HepG2 (cell line): Measurements from ENCODE around the gene NME2. TPM values are rescaled to one million over a fixed set of nuclear protein-coding genes. Genes with fewer than 3 reads are reported as not detected.
A peak's percentile ranks its signal among the peaks of the same experiment; 100 is the strongest.

Source experiments
- ARNT2 ChIP-seq: sonication (generic); formaldehyde crosslinking; IDR thresholded peaks from 2 replicates; pipeline ENCODE4 v1.8.0; 2022; ENCODE audit warnings: mild to moderate bottlenecking, low read depth, missing genetic modification reagents, moderate library complexity
- CBFB ChIP-seq: sonication (generic); formaldehyde crosslinking; IDR thresholded peaks from 2 replicates; pipeline ENCODE4 v1.4.0; 2020; ENCODE audit warnings: missing genetic modification reagents
- CBX2 ChIP-seq, 2 experiments: fragments of 200-600 bp in 1 of 2; sonication (generic); formaldehyde crosslinking in 1 of 2; IDR thresholded peaks; 2 replicates each; pipeline versions ENCODE4 v1.7.0 to v1.8.1; 2018 to 2022; ENCODE audit warnings: low read depth in 2 of 2, low read length in 1 of 2, mild to moderate bottlenecking in 1 of 2, missing genetic modification reagents in 1 of 2
- HHEX ChIP-seq: IDR thresholded peaks from 2 replicates; pipeline ENCODE4 v1.6.1; 2016; ENCODE audit warnings: control low read depth
- NFYC ChIP-seq: IDR thresholded peaks from 2 replicates; pipeline ENCODE4 v1.6.1; 2016; ENCODE audit warnings: missing genetic modification reagents, missing compliant biosample characterization
- POLR2G ChIP-seq: fragments of 200-400 bp; formaldehyde crosslinking; IDR thresholded peaks from 2 replicates; pipeline ENCODE4 v1.6.1; 2018; ENCODE audit warnings: mild to moderate bottlenecking, low read depth, low read length, moderate library complexity
- ZNF274 ChIP-seq: sonication (generic); formaldehyde crosslinking; IDR thresholded peaks from 2 replicates; pipeline ENCODE4 v1.5.1; 2020; ENCODE audit warnings: mild to moderate bottlenecking, missing genetic modification reagents
- ZNF878 ChIP-seq: sonication (generic); formaldehyde crosslinking; IDR thresholded peaks from 2 replicates; pipeline ENCODE4 v1.8.1; 2023; ENCODE audit warnings: mild to moderate bottlenecking, missing genetic modification reagents, moderate library complexity
- polyA plus RNA-seq, 8 experiments: library from polyadenylated mRNA; depleted of rRNA in 3 of 8; stranded (reverse) in 7 of 8; unstranded in 1 of 8; fragments of >200 nt; fragmentation: Illumina TruSeq in 4 of 8; extraction: Trizol in 4 of 8; gene quantifications; 2 replicates each; pipeline versions ENCODE4 v1.2.1 to v1.2.3, GENCODE V29; 2011 to 2016; ENCODE audit warnings: low read depth in 4 of 8, missing spikeins in 1 of 8, mixed read lengths in 1 of 8; ENCODE audit not compliant: insufficient read depth in 1 of 8
- total RNA-seq, 5 experiments: library from RNA; depleted of rRNA; stranded (reverse); fragments of >200 nt; fragmentation: Illumina TruSeq; extraction: Trizol; gene quantifications; 2 replicates each; pipeline ENCODE4 v1.2.3, GENCODE V29; 2016; ENCODE audit warnings: low read depth in 1 of 5
- TF ChIP-seq, protein P1 (sequence below): sonication (generic); formaldehyde crosslinking; IDR thresholded peaks from 2 replicates; pipeline ENCODE4 v1.4.0; 2020; ENCODE audit warnings: mild to moderate bottlenecking, missing genetic modification reagents, borderline replicate concordance
- TF ChIP-seq, protein P2 (sequence below): sonication (generic); formaldehyde crosslinking; IDR thresholded peaks from 2 replicates; pipeline ENCODE4 v1.4.0; 2020; ENCODE audit warnings: missing genetic modification reagents, borderline replicate concordance
- TF ChIP-seq, protein P3 (sequence below): IDR thresholded peaks from 2 replicates; pipeline ENCODE4 v1.6.1; 2018; ENCODE audit warnings: missing genetic modification reagents, mild to moderate bottlenecking, missing compliant biosample characterization
- TF ChIP-seq, protein P4 (sequence below): IDR thresholded peaks from 2 replicates; pipeline ENCODE4 v1.6.1; 2016; ENCODE audit warnings: low read depth, control low read depth
- TF ChIP-seq, protein P5 (sequence below): IDR thresholded peaks from 2 replicates; pipeline ENCODE4 v1.6.1; 2016; ENCODE audit warnings: mild to moderate bottlenecking, missing biosample characterization, missing genetic modification reagents
- TF ChIP-seq, protein P6 (sequence below): sonication (generic); formaldehyde crosslinking; IDR thresholded peaks from 2 replicates; pipeline ENCODE4 v1.5.0; 2020; ENCODE audit warnings: mild to moderate bottlenecking, missing genetic modification reagents

The NME2 gene
- total and polyA plus RNA-seq, 2 of the 13 experiments (the other 11 are each of a cell fraction or from before 2014, with no cell fraction given): 790 to 1,213 TPM

DNA sequence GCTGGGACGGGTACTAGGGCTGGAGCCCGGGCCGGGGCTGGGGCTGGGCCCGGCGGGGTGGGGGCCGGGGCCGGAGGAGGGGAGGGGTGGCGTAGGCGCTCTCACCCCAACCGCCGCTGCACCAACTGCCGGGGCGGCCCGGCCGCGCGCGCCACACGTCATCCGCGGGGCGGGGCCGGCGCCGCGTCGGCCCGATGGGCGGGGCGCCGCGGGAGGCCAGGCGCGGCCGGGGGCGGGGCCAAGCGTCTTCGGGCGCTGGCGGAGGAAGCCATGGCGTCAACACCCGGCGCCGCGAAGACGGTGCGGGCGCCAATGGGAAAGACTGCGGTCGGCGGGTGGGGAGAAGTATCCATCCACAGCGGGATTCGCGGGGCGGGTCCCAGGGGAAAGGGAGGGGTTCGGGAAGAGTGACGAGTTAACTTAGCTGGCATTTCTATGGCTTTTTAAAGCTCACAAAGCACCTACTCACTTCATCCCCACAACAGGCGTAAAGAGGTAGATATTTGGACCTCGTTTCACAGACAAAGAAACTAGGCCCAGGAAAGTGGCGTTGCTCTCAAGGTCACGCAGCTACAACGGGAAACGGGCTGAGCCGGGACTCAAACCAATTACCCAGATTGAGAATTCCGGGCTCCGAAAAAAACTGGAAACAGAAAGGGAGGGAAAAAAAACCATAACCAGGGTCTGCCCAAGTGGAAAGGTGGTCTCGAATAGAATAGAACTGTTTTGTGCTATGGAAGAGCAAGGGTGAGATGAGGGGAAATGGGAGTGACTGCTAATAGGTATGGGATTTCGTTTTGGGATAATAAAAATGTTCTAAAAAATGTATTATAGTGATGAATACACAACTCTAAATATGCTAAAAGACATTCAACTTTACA lies 45.2 kb upstream of the NME2 start, which contains the start of gene SPAG9 (continued):
- TF ChIP-seq, protein P1, sequence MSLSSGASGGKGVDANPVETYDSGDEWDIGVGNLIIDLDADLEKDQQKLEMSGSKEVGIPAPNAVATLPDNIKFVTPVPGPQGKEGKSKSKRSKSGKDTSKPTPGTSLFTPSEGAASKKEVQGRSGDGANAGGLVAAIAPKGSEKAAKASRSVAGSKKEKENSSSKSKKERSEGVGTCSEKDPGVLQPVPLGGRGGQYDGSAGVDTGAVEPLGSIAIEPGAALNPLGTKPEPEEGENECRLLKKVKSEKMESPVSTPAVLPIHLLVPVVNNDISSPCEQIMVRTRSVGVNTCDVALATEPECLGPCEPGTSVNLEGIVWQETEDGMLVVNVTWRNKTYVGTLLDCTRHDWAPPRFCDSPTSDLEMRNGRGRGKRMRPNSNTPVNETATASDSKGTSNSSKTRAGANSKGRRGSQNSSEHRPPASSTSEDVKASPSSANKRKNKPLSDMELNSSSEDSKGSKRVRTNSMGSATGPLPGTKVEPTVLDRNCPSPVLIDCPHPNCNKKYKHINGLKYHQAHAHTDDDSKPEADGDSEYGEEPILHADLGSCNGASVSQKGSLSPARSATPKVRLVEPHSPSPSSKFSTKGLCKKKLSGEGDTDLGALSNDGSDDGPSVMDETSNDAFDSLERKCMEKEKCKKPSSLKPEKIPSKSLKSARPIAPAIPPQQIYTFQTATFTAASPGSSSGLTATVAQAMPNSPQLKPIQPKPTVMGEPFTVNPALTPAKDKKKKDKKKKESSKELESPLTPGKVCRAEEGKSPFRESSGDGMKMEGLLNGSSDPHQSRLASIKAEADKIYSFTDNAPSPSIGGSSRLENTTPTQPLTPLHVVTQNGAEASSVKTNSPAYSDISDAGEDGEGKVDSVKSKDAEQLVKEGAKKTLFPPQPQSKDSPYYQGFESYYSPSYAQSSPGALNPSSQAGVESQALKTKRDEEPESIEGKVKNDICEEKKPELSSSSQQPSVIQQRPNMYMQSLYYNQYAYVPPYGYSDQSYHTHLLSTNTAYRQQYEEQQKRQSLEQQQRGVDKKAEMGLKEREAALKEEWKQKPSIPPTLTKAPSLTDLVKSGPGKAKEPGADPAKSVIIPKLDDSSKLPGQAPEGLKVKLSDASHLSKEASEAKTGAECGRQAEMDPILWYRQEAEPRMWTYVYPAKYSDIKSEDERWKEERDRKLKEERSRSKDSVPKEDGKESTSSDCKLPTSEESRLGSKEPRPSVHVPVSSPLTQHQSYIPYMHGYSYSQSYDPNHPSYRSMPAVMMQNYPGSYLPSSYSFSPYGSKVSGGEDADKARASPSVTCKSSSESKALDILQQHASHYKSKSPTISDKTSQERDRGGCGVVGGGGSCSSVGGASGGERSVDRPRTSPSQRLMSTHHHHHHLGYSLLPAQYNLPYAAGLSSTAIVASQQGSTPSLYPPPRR (CRISPR knock-in tag): no peak
- TF ChIP-seq, protein P2, sequence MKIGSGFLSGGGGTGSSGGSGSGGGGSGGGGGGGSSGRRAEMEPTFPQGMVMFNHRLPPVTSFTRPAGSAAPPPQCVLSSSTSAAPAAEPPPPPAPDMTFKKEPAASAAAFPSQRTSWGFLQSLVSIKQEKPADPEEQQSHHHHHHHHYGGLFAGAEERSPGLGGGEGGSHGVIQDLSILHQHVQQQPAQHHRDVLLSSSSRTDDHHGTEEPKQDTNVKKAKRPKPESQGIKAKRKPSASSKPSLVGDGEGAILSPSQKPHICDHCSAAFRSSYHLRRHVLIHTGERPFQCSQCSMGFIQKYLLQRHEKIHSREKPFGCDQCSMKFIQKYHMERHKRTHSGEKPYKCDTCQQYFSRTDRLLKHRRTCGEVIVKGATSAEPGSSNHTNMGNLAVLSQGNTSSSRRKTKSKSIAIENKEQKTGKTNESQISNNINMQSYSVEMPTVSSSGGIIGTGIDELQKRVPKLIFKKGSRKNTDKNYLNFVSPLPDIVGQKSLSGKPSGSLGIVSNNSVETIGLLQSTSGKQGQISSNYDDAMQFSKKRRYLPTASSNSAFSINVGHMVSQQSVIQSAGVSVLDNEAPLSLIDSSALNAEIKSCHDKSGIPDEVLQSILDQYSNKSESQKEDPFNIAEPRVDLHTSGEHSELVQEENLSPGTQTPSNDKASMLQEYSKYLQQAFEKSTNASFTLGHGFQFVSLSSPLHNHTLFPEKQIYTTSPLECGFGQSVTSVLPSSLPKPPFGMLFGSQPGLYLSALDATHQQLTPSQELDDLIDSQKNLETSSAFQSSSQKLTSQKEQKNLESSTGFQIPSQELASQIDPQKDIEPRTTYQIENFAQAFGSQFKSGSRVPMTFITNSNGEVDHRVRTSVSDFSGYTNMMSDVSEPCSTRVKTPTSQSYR (CRISPR knock-in tag): no peak; the same call in 1 of the 2 replicates
- TF ChIP-seq, protein P3, sequence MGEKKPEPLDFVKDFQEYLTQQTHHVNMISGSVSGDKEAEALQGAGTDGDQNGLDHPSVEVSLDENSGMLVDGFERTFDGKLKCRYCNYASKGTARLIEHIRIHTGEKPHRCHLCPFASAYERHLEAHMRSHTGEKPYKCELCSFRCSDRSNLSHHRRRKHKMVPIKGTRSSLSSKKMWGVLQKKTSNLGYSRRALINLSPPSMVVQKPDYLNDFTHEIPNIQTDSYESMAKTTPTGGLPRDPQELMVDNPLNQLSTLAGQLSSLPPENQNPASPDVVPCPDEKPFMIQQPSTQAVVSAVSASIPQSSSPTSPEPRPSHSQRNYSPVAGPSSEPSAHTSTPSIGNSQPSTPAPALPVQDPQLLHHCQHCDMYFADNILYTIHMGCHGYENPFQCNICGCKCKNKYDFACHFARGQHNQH: no peak
- TF ChIP-seq, protein P4, sequence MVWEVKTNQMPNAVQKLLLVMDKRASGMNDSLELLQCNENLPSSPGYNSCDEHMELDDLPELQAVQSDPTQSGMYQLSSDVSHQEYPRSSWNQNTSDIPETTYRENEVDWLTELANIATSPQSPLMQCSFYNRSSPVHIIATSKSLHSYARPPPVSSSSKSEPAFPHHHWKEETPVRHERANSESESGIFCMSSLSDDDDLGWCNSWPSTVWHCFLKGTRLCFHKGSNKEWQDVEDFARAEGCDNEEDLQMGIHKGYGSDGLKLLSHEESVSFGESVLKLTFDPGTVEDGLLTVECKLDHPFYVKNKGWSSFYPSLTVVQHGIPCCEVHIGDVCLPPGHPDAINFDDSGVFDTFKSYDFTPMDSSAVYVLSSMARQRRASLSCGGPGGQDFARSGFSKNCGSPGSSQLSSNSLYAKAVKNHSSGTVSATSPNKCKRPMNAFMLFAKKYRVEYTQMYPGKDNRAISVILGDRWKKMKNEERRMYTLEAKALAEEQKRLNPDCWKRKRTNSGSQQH (CRISPR knock-in tag): peak; percentile 31; the same call in 1 of the 2 replicates
- TF ChIP-seq POLR2G (peak; percentile 59), HHEX (CRISPR knock-in tag) (no peak), ARNT2 (0 out of 2 replicates have a peak, but pooled peaks have one; percentile 34), ZNF878 (CRISPR knock-in tag) (no peak), CBFB (CRISPR knock-in tag) (peak; percentile 82; the same call in 1 of the 2 replicates), ZNF274 (CRISPR knock-in tag) (no peak; the same call in 1 of the 2 replicates), CBX2 (IDR thresholded peaks at IDR 0.05; ENCODE audit: low read depth, low read length) (no peak), CBX2 (CRISPR knock-in tag; IDR thresholded peaks at IDR 0.05; ENCODE audit: low read depth) (no peak), NFYC (CRISPR knock-in tag) (peak; percentile 77)
- TF ChIP-seq, protein P5, sequence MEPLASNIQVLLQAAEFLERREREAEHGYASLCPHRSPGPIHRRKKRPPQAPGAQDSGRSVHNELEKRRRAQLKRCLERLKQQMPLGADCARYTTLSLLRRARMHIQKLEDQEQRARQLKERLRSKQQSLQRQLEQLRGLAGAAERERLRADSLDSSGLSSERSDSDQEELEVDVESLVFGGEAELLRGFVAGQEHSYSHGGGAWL (CRISPR knock-in tag): no peak
- TF ChIP-seq, protein P6, sequence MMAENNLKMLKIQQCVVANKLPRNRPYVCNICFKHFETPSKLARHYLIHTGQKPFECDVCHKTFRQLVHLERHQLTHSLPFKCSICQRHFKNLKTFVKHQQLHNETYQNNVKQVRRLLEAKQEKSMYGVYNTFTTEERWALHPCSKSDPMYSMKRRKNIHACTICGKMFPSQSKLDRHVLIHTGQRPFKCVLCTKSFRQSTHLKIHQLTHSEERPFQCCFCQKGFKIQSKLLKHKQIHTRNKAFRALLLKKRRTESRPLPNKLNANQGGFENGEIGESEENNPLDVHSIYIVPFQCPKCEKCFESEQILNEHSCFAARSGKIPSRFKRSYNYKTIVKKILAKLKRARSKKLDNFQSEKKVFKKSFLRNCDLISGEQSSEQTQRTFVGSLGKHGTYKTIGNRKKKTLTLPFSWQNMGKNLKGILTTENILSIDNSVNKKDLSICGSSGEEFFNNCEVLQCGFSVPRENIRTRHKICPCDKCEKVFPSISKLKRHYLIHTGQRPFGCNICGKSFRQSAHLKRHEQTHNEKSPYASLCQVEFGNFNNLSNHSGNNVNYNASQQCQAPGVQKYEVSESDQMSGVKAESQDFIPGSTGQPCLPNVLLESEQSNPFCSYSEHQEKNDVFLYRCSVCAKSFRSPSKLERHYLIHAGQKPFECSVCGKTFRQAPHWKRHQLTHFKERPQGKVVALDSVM (CRISPR knock-in tag): no peak; the same call in 1 of the 2 replicates
